Dendritic cell treated with granulocyte-macrophage colony-stimulating factor and Interleukin-4, amounts not matched to agents 40 ng/mL and 50 ng/mL, for 4 days (primary cell): Measurements from ENCODE around the gene H2AZ1.

Source experiments
- H3K27ac Mint-ChIP-seq: one replicate; pipeline ENCODE4 v1.8.0; 2022; ENCODE audit warnings: mild to moderate bottlenecking, mixed read lengths
- H3K27me3 Mint-ChIP-seq: one replicate; pipeline ENCODE4 v1.8.0; 2022; ENCODE audit warnings: mild to moderate bottlenecking, mixed read lengths
- H3K36me3 Mint-ChIP-seq: one replicate; pipeline ENCODE4 v1.8.0; 2022; ENCODE audit warnings: low read depth, mixed read lengths
- H3K4me1 Mint-ChIP-seq: one replicate; pipeline ENCODE4 v1.8.0; 2022; ENCODE audit warnings: low read depth, mixed read lengths
- H3K4me3 Mint-ChIP-seq: one replicate; pipeline ENCODE4 v1.8.0; 2022; ENCODE audit warnings: mild to moderate bottlenecking, moderate library complexity, mixed read lengths
- H3K9me3 Mint-ChIP-seq: one replicate; pipeline ENCODE4 v1.8.0; 2022; ENCODE audit warnings: mixed read lengths
- intact Hi-C: fragments of 100-400 bp; cut with micrococcal nuclease; formaldehyde crosslinking; loops from one replicate; pipeline ENCODE4 v1.15.0; 2022

Gene H2AZ1

DNA sequence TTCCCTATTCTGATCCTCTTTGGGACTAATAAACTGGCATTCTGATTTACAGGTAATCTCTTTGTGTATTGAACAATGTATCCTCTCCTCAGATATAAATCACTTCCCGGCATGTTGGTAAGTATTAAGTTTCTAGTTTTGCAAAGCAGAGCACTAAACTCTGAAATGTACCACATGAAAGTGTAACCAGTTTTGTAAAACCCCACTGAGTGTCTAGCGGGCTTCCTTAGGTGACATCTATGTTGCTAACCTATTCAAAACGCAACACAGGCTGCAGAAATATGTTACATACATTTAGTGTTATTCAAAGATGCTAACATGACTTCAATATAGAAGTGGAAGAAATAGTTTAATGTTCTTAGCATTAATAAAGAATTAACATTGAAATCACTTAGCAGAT, 28.9 kb downstream of the H2AZ1 start:
- intact Hi-C loops = no loop called here
- Mint-ChIP-seq H3K4me3 (no peak overlapping the region), H3K27me3 (no peaks in the 10 kb centered on the region), H3K9me3 (peaks cover 8% of the 10 kb centered on the region), H3K4me1 (peaks cover 4% of the 10 kb centered on the region), H3K36me3 (peaks cover 52% of the 10 kb centered on the region), H3K27ac (no peak overlapping the region)

DNA sequence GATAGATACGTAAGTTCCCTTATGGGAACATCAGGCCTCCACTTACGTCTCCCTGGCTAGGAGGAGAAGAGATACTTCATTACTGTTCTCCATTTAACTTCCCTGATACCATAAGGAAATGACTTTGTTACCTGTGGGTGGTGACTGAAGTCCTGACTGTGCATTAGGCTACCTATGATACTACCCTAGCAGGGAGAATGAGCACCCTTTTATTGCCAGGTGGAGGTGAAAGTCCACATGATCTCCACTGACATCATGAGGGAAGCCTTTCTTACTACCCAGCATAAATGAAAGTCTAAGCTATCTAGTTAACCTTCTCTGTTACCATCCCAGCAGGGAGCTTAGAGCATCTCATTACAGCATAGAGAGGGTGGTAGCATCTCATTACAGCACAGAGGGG, 31.4 kb downstream of the H2AZ1 start:
- peaks cover 71% of the 10 kb centered on the region for H3K36me3 Mint-ChIP-seq
- intact Hi-C loops = no loop called here
- no peaks in the 10 kb centered on the region for H3K4me1 Mint-ChIP-seq
- H3K9me3 Mint-ChIP-seq = peaks cover 8% of the 10 kb centered on the region
- no peaks in the 10 kb centered on the region for H3K27me3 Mint-ChIP-seq
- H3K27ac Mint-ChIP-seq = no peak overlapping the region
- H3K4me3 Mint-ChIP-seq = no peak overlapping the region

DNA sequence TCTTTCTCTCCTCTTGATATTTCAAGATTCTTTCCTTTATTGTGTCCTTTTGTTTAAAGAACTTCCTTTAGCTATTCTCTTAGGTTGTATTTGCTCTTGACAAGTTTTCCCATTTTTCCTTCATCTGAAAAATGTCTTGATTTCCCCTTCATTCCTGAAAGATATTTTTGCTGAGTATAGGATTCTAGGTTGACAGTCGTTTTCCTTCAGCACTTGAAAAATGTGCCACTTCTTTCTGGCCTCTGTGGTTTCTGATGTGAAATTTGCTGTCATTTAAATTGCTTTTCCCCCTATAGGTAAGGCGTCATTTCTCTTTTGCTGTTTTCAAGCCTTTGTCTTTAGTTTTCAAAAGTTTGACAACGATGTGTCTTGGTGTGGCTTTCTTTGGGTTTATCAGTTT, 32.5 kb downstream of the H2AZ1 start:
- H3K27ac Mint-ChIP-seq = no peak overlapping the region
- peaks cover 8% of the 10 kb centered on the region for H3K9me3 Mint-ChIP-seq
- H3K4me3 Mint-ChIP-seq = no peak overlapping the region
- no peaks in the 10 kb centered on the region for H3K4me1 Mint-ChIP-seq
- peaks cover 79% of the 10 kb centered on the region for H3K36me3 Mint-ChIP-seq
- intact Hi-C loops = no loop called here
- no peaks in the 10 kb centered on the region for H3K27me3 Mint-ChIP-seq

DNA sequence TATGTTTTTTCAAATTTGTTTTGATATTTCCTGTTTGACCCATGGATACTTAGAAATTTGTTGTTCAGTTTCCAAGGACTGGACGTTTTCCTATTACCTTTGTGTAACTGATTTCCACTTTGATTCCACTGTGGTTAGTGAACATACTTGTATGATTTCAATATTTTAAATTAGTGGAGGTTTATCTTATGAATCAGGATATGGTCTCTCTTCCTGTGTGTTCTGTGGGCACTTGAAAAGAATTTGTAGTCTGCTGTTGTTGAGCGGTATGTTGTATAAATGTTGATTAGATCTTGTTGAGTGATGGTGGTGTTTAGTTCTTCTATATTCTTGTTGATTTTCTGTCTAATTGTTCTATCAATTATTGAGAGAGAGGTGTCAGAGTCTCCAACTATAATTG, 34.6 kb downstream of the H2AZ1 start:
- Mint-ChIP-seq H3K27ac (no peak overlapping the region), H3K4me1 (no peaks in the 10 kb centered on the region)
- intact Hi-C loops = no loop called here

More for the DNA sequence above, 34.6 kb downstream of the H2AZ1 start:
- H3K4me3 Mint-ChIP-seq = no peak overlapping the region
- H3K27me3 Mint-ChIP-seq = no peaks in the 10 kb centered on the region
- H3K9me3 Mint-ChIP-seq = peaks cover 8% of the 10 kb centered on the region
- peaks cover 79% of the 10 kb centered on the region for H3K36me3 Mint-ChIP-seq
